ENCODE results near the gene PPP2CA.

DNA sequence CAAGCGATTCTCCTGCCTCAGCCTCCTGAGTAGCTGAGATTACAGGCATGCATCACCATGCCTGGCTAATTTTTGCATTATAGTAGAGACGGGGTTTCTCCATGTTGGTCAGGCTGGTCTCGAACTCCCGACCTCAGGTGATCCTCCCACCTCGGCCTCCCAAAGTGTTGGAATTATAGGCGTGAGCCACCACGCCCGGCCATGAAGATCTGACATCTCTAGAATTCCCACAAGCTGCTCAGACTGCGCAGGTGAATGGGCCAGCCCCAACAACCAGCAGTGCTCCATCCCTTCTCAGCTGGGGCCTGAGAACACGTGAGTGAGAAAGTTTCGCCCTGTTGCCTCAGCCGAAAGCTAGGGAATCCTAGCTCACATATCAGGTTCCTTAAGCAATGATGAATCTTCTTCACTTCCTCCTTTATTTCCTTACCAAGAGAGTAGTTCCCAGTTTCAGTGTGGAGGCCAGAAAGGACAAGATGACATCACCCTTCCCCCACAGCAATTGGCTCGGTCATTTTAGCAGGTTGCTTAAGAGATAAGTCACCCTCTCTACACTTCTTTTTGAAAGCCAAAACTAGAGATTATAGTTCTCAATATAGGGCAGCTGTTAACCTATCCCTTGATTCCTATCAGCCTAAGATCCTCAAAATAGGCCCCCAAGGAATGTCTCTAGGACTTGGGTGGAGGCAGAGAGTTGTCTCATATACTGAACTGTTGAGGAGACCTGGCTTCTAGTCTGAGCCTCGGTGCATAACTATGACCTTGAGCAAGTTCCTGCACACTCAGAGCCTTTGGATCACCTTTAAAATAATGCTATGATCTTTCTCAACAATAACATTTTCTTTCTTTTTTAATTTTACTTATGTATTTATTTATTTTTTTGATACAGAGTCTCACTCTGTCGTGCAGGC is 23.9 kb upstream of the PPP2CA start:
- TF ChIP-seq, protein P1, sequence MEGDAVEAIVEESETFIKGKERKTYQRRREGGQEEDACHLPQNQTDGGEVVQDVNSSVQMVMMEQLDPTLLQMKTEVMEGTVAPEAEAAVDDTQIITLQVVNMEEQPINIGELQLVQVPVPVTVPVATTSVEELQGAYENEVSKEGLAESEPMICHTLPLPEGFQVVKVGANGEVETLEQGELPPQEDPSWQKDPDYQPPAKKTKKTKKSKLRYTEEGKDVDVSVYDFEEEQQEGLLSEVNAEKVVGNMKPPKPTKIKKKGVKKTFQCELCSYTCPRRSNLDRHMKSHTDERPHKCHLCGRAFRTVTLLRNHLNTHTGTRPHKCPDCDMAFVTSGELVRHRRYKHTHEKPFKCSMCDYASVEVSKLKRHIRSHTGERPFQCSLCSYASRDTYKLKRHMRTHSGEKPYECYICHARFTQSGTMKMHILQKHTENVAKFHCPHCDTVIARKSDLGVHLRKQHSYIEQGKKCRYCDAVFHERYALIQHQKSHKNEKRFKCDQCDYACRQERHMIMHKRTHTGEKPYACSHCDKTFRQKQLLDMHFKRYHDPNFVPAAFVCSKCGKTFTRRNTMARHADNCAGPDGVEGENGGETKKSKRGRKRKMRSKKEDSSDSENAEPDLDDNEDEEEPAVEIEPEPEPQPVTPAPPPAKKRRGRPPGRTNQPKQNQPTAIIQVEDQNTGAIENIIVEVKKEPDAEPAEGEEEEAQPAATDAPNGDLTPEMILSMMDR (IDR thresholded peaks at IDR 0.05; ENCODE audit: poor library complexity) = no peak
- no peak for TF ChIP-seq EZH2phosphoT487 (IDR thresholded peaks at IDR 0.05; ENCODE audit: low read depth, severe bottlenecking, unreplicated experiment)

All from hepatocyte (in vitro differentiated cells).